GM04503 (cell line): ENCODE results near the gene CARD8.

ENCODE experiments used
- DNase-seq: peaks from one replicate; pipeline ENCODE4 v3.0.0-alpha.2; 2012; ENCODE audit warnings: low read depth

CARD8 gene

DNA sequence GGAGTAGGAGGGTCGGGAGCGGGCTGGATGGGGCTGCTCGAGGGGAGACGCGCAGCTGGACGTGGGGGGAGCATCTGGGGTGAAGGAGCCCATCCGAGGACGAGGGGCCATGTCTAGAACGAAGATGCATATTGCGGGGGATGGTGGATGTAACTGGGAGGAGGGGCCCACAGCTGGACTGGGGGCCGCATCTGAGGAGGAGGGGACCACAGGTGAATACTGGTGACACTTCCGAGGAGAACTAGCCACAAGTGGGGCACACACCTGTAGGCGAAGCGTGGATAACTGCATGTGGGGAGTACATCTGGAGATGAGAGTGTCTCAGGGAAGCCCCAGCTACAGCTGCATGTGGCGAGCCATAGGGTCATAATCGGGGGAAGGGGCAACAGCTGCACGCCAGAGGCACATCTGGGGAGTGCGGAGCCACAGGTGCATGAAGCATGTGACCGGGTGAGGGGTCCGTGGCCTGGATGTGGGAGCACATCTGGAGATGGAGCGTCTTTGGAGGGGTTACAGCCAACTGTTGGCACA, 84.8 kb downstream of the CARD8 start:
- DNase-seq, result no peak

DNA sequence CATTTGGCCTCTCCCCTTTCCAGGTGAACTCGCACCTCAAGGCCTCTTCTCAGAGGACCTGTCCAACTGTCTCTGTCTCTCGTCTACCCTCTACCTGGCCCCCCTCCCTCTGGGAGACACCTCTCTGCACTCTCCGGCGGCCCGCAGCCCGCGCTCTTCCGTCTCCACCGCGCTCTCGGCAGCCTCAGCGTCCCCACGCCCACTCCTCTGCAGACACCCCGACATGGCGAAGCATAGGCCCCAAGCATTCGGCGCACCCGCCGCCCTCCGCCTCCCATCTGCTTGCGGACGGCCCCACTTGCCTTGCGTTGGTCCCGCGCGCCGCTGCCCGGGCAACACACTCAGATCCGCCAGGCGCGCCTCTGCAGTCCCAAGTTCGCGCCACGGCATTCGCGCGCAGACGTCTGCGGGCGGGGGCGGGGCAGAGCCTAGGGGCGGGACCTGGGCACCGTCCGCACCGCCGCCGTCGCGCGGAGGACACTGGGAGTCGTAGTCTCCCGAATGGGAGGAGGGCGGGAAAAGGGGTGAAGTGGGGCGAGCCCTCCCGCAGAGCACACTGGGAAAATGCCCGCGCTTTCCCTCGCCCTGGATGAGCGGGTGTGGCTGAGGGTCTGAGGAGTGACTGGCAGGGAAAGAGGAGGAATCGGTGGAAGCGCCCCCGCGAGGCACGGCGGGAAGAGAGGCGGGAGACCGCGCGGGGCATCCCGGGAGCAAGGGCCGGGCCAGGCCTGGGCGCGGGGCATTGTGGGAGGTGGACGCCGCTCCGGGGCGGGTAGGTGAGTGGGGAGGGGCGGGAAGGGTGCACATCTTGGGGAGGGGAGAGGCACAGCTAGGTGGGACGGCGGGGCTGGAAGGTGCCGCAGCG, 85.5 kb downstream of the CARD8 start, which contains the start of the genes LIG1 and ZSWIM9:
Gene LIG1 (minus strand): TSS at position 406 of the 865 bp plus-strand sequence. CDS start 4,778 bp downstream, outside the sequence.
Gene ZSWIM9 (plus strand): TSS at position 742 of the 865 bp plus-strand sequence. CDS start 1,123 bp downstream, outside the sequence.
- peak; percentile 85 for DNase-seq

DNA sequence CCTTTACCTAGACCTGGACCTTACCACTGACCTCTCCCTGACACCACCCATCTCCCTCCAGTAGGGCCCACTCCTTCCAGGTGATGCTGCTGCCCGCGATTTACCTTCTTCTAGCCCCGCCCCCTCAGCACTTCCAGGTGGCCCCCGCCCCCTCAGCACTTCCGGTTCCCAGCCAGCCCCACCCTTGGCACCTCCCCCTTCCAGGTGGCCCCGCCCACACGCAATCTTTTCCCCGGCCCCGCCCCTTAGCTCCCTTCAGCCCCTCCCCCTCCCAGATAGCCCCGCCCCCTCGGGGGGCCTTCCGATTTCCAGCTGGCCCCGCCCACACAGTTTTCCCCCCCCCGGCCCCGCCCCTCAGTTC, 86.2 kb downstream of the CARD8 start:
- no peak for DNase-seq

DNA sequence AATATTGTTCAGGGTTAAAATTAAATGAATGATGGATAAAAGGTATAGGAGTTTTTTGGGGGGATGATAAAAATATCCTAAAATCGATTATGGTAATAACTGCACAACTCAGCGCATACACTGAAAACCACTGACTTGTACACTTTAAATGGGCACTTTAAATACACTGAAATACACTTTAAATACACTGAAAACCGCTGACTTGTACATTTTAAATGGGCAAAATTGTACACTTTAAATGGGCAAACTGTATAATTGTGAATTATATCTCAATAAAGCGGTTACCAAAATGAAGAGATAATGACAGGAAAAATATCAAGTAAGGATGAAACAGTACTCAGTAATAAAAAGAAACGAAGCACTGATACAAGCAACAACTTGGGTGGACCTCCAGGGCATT, 87.0 kb downstream of the CARD8 start:
- DNase-seq, result no peak

DNA sequence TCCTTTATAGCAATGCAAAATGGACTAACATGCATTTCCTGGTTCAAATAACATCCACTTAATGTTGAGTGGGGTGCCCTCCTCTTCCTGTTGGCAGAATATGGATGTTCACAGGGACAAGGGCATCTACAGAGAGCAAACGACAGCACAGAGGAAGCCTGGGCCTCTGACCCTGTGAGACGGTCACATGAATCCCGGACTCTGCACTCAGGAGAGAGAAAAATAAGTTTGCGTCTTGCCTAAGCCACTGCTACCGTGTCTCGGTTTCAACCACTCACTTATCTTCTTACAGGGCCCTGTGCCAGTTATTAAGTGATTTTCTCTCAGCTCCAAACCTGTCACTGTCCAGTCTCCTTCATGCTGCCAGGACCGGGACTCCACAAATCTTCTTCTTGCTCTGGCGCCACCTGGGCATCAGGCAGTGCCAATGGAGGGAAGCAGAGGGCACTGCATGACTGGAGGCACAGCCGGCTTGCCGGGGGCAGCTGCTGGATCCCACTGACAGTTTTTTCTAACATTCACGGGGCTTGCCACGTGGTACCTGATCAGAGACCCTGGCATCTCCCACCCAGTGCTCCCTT, 97.4 kb downstream of the CARD8 start:
- no peak for DNase-seq
